Small intestine (tissue), 7 donors: ENCODE measurements around the gene TET3. TPM values are rescaled to one million over a fixed set of nuclear protein-coding genes. Genes with fewer than 3 reads are reported as not detected.

Source experiments
- DNase-seq, 2 donors: peaks; one replicate each; pipeline versions ENCODE4 v3.0.0 to v3.0.0-alpha.2; 2013
- FAIRE-seq: peaks from 2 replicates; lab custom pipeline; 2012; peaks lifted over from hg19 to GRCh38; lab: Jason Lieb, UNC
- H3K27ac ChIP-seq, 3 donors: one replicate each; pipeline ENCODE4 v1.5.1; 2013; ENCODE audit warnings: low read length in 2 of 3, mild to moderate bottlenecking in 2 of 3, control low read depth in 1 of 3, inconsistent platforms in 1 of 3, low read depth in 1 of 3, moderate library complexity in 1 of 3
- H3K27me3 ChIP-seq, 3 donors: one replicate each; pipeline ENCODE4 v1.6.1; 2013; ENCODE audit warnings: low read length in 3 of 3, inconsistent platforms in 1 of 3; ENCODE audit not compliant: control insufficient read depth in 3 of 3, insufficient read depth in 3 of 3
- H3K36me3 ChIP-seq, 3 donors: one replicate each; pipeline ENCODE4 v1.6.1; 2013; ENCODE audit warnings: low read length in 3 of 3, inconsistent platforms in 1 of 3, low read depth in 1 of 3, mild to moderate bottlenecking in 1 of 3, moderate library complexity in 1 of 3; ENCODE audit not compliant: control insufficient read depth in 3 of 3, insufficient read depth in 2 of 3
- H3K4me1 ChIP-seq, 3 donors: one replicate each; pipeline ENCODE4 v1.6.1; 2013; ENCODE audit warnings: low read length in 2 of 3, inconsistent platforms in 1 of 3, low read depth in 1 of 3, mild to moderate bottlenecking in 1 of 3, moderate library complexity in 1 of 3; ENCODE audit not compliant: control insufficient read depth in 3 of 3, insufficient read depth in 2 of 3
- H3K4me3 ChIP-seq, 3 donors: one replicate each; pipeline ENCODE4 v1.5.1; 2013; ENCODE audit warnings: low read length in 3 of 3, control low read depth in 1 of 3, inconsistent platforms in 1 of 3, low read depth in 1 of 3, mild to moderate bottlenecking in 1 of 3, moderate library complexity in 1 of 3
- H3K9me3 ChIP-seq, 2 donors: one replicate each; pipeline ENCODE4 v1.6.1; 2013; ENCODE audit warnings: low read depth in 1 of 2, low read length in 1 of 2; ENCODE audit not compliant: control insufficient read depth in 2 of 2, insufficient read depth in 1 of 2
- WGBS, 3 donors: extraction: QIAGEN DNeasy Blood & Tissue Kit; methylation state at CpG; one replicate each; pipeline ENCODE4 v1.1.7; 2013; 5-methylcytosine and 5-hydroxymethylcytosine counted together
- polyA plus RNA-seq, 4 donors: library from polyadenylated mRNA; stranded (reverse) in 3 of 4; unstranded in 1 of 4; fragments of 200-250 nt in 3 of 4; fragments of 120-200 nt in 1 of 4; gene quantifications; one replicate each; pipeline versions ENCODE4 v1.2.1 to v1.2.3, GENCODE V29; 2013
- donor health status: healthy with polysubstance abuse.
- donor health status: control.
- donor health status: control.
- donor health status: Bipolar disorder and iron deficiency.
- donor health status: healthy.

Gene TET3
- polyA plus RNA-seq, 4 donors, result 2.7 to 19.3 (median 6.2) TPM

- Histone ChIP-seq H3K9me3 (no peaks in the 10 kb centered on the region), H3K4me3 (peak overlapping the region; percentile 26 to 60 (median 32)), H3K27ac (no peak overlapping the region), H3K27me3 (no peaks in the 10 kb centered on the region), H3K4me1 (peaks cover 6 to 41% (median 13%) of the 10 kb centered on the region in 3 donors), H3K36me3 (peaks cover 0 to 55% (median 0%) of the 10 kb centered on the region in 3 donors)
- FAIRE-seq (no peak), DNase-seq (no peak)
- 13 to 15% (median 15%) methylated on average over 19 to 24 of the region's 24 CpGs for WGBS, 3 donors
Measured at GRCh38 chr2:74001781-74002504, 17.2 kb downstream of the TET3 start.

- FAIRE-seq (no peak), DNase-seq (peak; percentile 80 to 92)
- 4 to 7% (median 5%) methylated on average over 54 to 68 of the region's 68 CpGs for WGBS, 3 donors
- H3K27ac ChIP-seq, result peak overlapping the region; percentile 16 to 62 (median 33)
- H3K36me3 ChIP-seq, result peaks cover 0 to 54% (median 0%) of the 10 kb centered on the region in 3 donors
- no peaks in the 10 kb centered on the region for H3K27me3 ChIP-seq
- H3K4me1 ChIP-seq, result peaks cover 6 to 41% (median 14%) of the 10 kb centered on the region in 3 donors
- no peaks in the 10 kb centered on the region for H3K9me3 ChIP-seq
- H3K4me3 ChIP-seq, result peak overlapping the region; percentile 32 to 63 (median 60)
Measured at GRCh38 chr2:74002505-74003421, 18.1 kb downstream of the TET3 start.

DNA sequence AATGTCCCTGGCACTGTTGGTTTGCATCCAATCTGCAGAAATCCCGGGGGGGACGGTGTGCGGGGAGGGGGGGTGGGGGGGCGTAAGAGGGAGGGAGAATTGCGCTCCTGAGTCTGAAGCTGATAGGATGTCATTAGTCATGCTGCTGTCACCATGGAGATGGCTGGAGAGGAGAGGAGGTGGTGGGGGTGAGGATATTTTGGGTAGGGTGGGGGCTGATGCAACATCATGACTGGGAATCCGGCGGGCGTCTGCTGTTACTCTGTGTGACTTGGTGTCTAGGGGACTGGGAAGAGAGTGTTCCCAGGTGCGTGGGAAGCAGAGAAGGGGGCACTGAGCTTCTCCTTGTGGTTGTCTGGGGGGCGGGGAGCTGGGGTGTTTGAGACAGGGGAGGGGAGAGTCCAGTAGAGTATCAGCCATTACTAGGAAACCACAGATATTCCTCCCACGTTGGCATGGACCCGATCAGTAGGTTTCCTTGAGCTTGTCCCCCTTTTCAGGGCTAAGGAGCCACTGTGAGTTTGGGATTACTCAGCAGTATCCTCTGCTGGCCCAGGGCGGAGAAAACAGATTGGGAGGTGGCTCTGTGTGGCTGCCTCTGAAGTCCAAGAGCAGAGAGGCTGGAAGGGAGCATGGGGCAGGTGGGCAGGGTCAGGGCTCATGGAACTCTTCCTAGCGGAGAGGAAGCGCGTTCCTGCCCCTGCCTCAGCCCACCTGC lies 18.9 kb downstream of the TET3 start:
- DNase-seq (no peak), FAIRE-seq (no peak)
- Histone ChIP-seq H3K4me1 (peaks cover 6 to 41% (median 20%) of the 10 kb centered on the region in 3 donors), H3K36me3 (peaks cover 0 to 48% (median 0%) of the 10 kb centered on the region in 3 donors), H3K4me3 (peak overlapping the region in 1 of 3 donors; percentile 63), H3K27ac (no peak overlapping the region), H3K9me3 (no peaks in the 10 kb centered on the region), H3K27me3 (no peaks in the 10 kb centered on the region)
- WGBS, 3 donors, result 55 to 74% (median 71%) methylated on average over 14 to 16 of the region's 16 CpGs

GRCh38 chr2:74004212-74005182 lies 19.8 kb downstream of the TET3 start:
- WGBS, 3 donors, result 84 to 86% (median 85%) methylated on average over 18 of the region's 18 CpGs
- FAIRE-seq (no peak), DNase-seq (no peak)
- Histone ChIP-seq H3K27me3 (no peaks in the 10 kb centered on the region), H3K4me1 (peaks cover 6 to 36% (median 20%) of the 10 kb centered on the region in 3 donors), H3K4me3 (no peak overlapping the region), H3K9me3 (no peaks in the 10 kb centered on the region), H3K36me3 (peaks cover 0 to 54% (median 0%) of the 10 kb centered on the region in 3 donors), H3K27ac (no peak overlapping the region)

DNA sequence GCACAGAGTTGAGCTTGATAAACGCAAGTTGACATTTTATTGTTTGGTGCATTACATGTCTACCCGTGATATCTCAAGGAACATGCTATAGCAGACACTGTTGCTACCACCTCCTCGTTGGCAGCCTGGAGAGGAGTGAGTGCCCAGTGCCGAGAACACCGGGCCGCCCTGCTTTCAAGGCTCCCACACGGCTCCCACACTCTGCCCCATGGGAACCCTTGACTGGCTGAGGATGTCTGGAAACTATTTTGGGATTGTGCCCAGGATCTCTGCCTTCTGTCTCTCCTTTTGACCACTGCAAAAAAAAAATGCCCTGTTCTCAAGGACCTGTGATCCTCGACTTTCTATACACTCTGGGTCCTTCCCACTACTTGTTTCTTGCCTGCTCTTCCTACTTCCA lies 21.1 kb downstream of the TET3 start:
- no peaks in the 10 kb centered on the region for H3K27me3 ChIP-seq
- FAIRE-seq (no peak), DNase-seq (no peak)
- H3K27ac ChIP-seq, result no peak overlapping the region
- WGBS, 3 donors, result 79 to 94% (median 89%) methylated on average over 8 of the region's 8 CpGs
- H3K9me3 ChIP-seq, result no peaks in the 10 kb centered on the region
- peaks cover 9 to 24% (median 10%) of the 10 kb centered on the region in 3 donors for H3K4me1 ChIP-seq
- H3K36me3 ChIP-seq, result peaks cover 0 to 62% (median 0%) of the 10 kb centered on the region in 3 donors
- no peak overlapping the region for H3K4me3 ChIP-seq

DNA sequence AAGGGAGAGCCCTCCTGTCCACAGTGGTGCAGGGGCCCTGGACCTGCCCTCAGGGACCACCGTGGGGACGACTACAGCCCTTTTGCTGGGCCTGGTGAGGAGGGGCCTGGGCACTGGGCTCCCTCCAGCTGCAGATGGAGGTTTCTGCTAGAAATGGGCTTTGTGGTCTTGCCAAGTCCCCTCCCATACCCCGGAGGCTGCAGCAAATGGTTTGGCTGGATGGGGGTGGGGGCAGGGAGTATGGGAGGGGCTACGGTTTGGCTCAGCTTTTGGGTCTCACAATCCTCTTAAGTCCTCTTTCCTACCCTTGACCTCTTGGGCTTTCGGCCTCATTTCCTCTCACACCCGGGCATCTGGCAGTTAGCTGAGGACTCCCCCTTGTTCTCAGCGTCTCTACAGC lies 21.7 kb downstream of the TET3 start:
- 65 to 87% (median 76%) methylated on average over 7 of the region's 7 CpGs for WGBS, 3 donors
- Histone ChIP-seq H3K9me3 (no peaks in the 10 kb centered on the region), H3K4me3 (no peak overlapping the region), H3K27me3 (no peaks in the 10 kb centered on the region), H3K4me1 (peaks cover 9 to 18% (median 10%) of the 10 kb centered on the region in 3 donors), H3K27ac (no peak overlapping the region), H3K36me3 (peaks cover 0 to 56% (median 0%) of the 10 kb centered on the region in 3 donors)
- FAIRE-seq, result no peak
- DNase-seq, result no peak

DNA sequence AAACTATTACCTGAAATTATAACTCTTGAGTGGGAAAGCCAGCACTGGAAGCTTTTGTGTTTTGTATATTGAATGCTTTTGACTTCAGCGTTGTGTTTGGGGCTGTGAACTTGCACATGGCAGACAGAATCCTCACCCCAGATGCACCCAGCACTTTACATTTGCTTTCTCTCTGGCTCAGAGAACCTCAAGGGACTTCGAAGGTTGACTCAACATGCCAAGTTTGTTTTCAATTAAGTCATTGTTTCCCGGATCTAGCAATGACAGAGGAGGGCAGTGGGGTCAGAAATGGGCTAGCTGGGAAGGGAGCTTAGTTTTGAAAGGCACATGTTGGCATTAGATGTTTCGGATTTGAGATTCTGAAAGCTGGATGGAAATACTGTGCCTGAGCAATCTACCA lies 22.4 kb downstream of the TET3 start:
- Histone ChIP-seq H3K4me1 (peaks cover 9 to 11% (median 10%) of the 10 kb centered on the region in 3 donors), H3K9me3 (no peaks in the 10 kb centered on the region), H3K27ac (no peak overlapping the region), H3K4me3 (no peak overlapping the region), H3K36me3 (peaks cover 0 to 53% (median 0%) of the 10 kb centered on the region in 3 donors), H3K27me3 (no peaks in the 10 kb centered on the region)
- WGBS, 3 donors, result 54 to 59% (median 54%) methylated on average over 4 of the region's 4 CpGs
- DNase-seq (no peak), FAIRE-seq (no peak)
